ENCODE results near the gene EID2B.

EID2B gene

DNA sequence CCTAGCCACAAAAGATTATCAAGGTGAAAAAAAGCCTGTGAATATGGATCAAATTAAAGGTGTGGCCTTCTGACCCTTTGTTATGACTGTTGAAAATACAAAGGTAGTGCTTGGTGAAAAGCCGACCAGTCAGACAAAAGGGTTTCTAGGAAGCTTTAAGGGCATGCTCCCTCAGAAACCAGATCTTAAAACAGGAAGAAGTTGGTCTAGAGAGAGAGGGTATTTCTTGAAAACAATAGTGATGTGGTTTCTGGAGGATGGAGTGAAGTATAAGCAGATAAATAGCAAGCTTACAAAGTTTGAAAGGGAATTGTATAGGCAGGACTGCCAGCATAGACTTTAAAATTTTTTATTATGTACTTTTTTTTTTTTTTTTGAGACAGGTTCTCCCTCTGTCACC, 12.3 kb upstream of the EID2B start:
- WGBS (ENCODE audit: insufficient coverage) = 0% methylated on average over 1 of the region's 1 CpG

DNA sequence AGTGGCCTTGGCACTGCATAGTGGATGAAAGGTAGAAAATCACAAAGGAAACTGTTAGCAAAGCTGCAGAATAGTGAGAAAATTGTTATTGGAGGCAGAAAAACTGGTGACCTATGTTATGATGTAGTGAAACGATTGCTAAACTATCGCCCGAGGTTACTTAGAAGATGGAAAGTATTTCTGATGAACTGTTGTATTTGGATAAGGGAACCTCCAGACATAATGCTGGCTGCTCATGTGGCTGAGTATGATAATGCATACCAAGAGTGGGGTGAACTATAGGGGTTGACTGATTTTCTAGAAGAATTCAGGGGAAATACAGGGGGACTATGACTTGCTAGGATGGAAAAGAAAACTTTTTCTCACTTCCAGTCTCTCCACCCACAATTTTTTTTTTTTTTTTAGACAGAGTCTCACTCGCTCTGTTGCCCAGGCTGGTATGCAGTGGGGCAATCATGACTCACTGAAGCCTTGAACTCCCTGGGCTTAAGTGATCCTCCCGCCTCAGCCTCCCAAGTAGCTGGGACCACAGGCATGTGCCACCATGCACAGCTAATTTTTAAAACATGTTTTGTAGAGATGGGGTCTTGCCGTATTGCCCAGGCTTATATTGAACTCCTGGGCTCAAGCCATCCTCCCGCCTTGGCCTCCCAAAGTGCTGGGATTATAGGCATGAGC, 11.7 kb upstream of the EID2B start:
- Histone ChIP-seq H3K4me1 (ENCODE audit: control extremely low read depth in 1 of 4, control insufficient read depth in 4 of 4, insufficient read depth in 4 of 4, low read length in 3 of 4) (peaks cover 0 to 15% (median 7%) of the 10 kb centered on the region in 4 experiments), H3K27me3 (replicated peaks in 2 of 5; ENCODE audit: control insufficient read depth in 4 of 5, insufficient read depth in 5 of 5, low read length in 4 of 5) (no peaks in the 10 kb centered on the region), H3K9me3 (ENCODE audit: control extremely low read depth in 1 of 5, control insufficient read depth in 4 of 5, insufficient read depth in 2 of 5, low read depth in 1 of 5, low read length in 4 of 5) (no peaks in the 10 kb centered on the region), H3K36me3 (ENCODE audit: control insufficient read depth in 4 of 4, insufficient read depth in 4 of 4, low read length in 3 of 4) (no peaks in the 10 kb centered on the region), H3K4me3 (ENCODE audit: control insufficient read depth in 1 of 7, extremely low read depth in 1 of 7, insufficient read depth in 4 of 7, low read depth in 2 of 7, low read length in 6 of 7) (no peak overlapping the region), H3K27ac (ENCODE audit: insufficient read depth in 1 of 2, low read depth in 1 of 2, low read length in 2 of 2, poor library complexity in 1 of 2, severe bottlenecking in 2 of 2) (no peak overlapping the region)
- no peak for DNase-seq
- 96% methylated on average over 7 of the region's 7 CpGs for WGBS (ENCODE audit: insufficient coverage)
- CTCF ChIA-PET = interaction anchor here (3.8 kb wide), 1 partner anchor 11 kb away, joined by 13 read pairs; the partner anchor contains the start of gene EID2B
- POLR2A ChIA-PET = no interaction called here

More for the DNA sequence above, 12.3 kb upstream of the EID2B start:
- Histone ChIP-seq H3K4me1 (ENCODE audit: control extremely low read depth in 1 of 4, control insufficient read depth in 4 of 4, insufficient read depth in 4 of 4, low read length in 3 of 4) (peaks cover 0 to 15% (median 6%) of the 10 kb centered on the region in 4 experiments), H3K27me3 (replicated peaks in 2 of 5; ENCODE audit: control insufficient read depth in 4 of 5, insufficient read depth in 5 of 5, low read length in 4 of 5) (no peaks in the 10 kb centered on the region), H3K27ac (ENCODE audit: insufficient read depth in 1 of 2, low read depth in 1 of 2, low read length in 2 of 2, poor library complexity in 1 of 2, severe bottlenecking in 2 of 2) (no peak overlapping the region), H3K9me3 (ENCODE audit: control extremely low read depth in 1 of 5, control insufficient read depth in 4 of 5, insufficient read depth in 2 of 5, low read depth in 1 of 5, low read length in 4 of 5) (no peaks in the 10 kb centered on the region), H3K4me3 (ENCODE audit: control insufficient read depth in 1 of 7, extremely low read depth in 1 of 7, insufficient read depth in 4 of 7, low read depth in 2 of 7, low read length in 6 of 7) (no peak overlapping the region), H3K36me3 (ENCODE audit: control insufficient read depth in 4 of 4, insufficient read depth in 4 of 4, low read length in 3 of 4) (no peaks in the 10 kb centered on the region)
- DNase-seq = no peak
- CTCF ChIA-PET = interaction anchor here (1.0 to 3.8 kb wide), 2 partner anchors 12 kb away, joined by 3 to 13 read pairs; partner anchors contain the start of gene EID2B
- POLR2A ChIA-PET = no interaction called here

DNA sequence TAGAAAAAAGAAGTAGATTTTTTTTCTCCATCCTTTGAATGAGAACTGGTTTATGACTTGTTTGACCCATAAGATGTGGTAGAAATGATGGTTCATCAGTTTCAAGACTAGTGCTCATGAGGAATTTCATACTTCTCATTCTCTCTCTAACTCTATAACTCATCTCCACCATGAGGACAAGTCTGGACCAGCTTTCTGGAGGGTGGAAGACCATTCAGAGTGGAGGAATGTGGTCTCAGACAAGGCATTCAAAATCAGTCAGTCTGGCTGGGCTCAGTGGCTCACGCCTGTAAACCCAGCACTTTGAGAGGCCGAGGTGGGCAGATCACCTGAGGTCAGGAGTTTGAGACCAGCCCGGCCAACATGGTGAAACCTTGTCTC, 10.8 kb upstream of the EID2B start:
- DNase-seq = no peak
- Histone ChIP-seq H3K4me1 (ENCODE audit: control extremely low read depth in 1 of 4, control insufficient read depth in 4 of 4, insufficient read depth in 4 of 4, low read length in 3 of 4) (peaks cover 7 to 24% (median 15%) of the 10 kb centered on the region in 4 experiments), H3K27me3 (replicated peaks in 2 of 5; ENCODE audit: control insufficient read depth in 4 of 5, insufficient read depth in 5 of 5, low read length in 4 of 5) (no peaks in the 10 kb centered on the region), H3K4me3 (ENCODE audit: control insufficient read depth in 1 of 7, extremely low read depth in 1 of 7, insufficient read depth in 4 of 7, low read depth in 2 of 7, low read length in 6 of 7) (no peak overlapping the region), H3K9me3 (ENCODE audit: control extremely low read depth in 1 of 5, control insufficient read depth in 4 of 5, insufficient read depth in 2 of 5, low read depth in 1 of 5, low read length in 4 of 5) (no peaks in the 10 kb centered on the region), H3K36me3 (ENCODE audit: control insufficient read depth in 4 of 4, insufficient read depth in 4 of 4, low read length in 3 of 4) (no peaks in the 10 kb centered on the region), H3K27ac (ENCODE audit: insufficient read depth in 1 of 2, low read depth in 1 of 2, low read length in 2 of 2, poor library complexity in 1 of 2, severe bottlenecking in 2 of 2) (no peak overlapping the region)
- ChIA-PET POLR2A (no interaction called here), CTCF (interaction anchor here (3.8 kb wide), 1 partner anchor 10 kb away, joined by 13 read pairs; the partner anchor contains the start of gene EID2B)
- 93% methylated on average over 3 of the region's 3 CpGs for WGBS (ENCODE audit: insufficient coverage)

DNA sequence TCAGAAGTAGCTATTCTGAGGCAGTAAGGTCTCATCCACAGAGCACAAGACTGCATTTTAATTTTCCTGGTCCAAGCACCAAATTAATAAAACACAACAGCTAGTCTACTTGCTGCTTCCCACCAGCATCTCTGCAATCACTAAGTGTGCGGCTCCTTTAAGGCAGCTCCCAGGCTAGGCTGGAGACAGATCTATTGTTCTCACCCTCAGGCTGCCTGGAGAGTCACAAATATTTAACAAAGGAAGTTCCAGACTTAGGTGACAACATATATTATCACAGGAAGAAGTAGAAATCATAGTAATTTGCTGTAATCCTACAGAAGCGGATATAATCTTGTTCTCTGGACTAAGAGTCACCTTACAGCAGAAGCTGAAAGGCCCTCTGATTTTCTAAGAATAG, 9.6 kb upstream of the EID2B start:
- H3K4me3 ChIP-seq (ENCODE audit: control insufficient read depth in 1 of 7, extremely low read depth in 1 of 7, insufficient read depth in 4 of 7, low read depth in 2 of 7, low read length in 6 of 7) = no peak overlapping the region
- ChIA-PET POLR2A (interaction anchor here (0.6 kb wide), 1 partner anchor 9 kb away, joined by 3 read pairs; no protein-coding TSS in a partner anchor), CTCF (interaction anchor here (0.6 to 3.8 kb wide), 6 partner anchors 9 to 301 kb away, joined by 3 to 13 read pairs (median 4); partner anchors contain the start of gene EID2B)
- H3K27ac ChIP-seq (ENCODE audit: insufficient read depth in 1 of 2, low read depth in 1 of 2, low read length in 2 of 2, poor library complexity in 1 of 2, severe bottlenecking in 2 of 2) = no peak overlapping the region
- WGBS (ENCODE audit: insufficient coverage) = 83% methylated on average over 1 of the region's 2 CpGs
- H3K4me1 ChIP-seq (ENCODE audit: control extremely low read depth in 1 of 4, control insufficient read depth in 4 of 4, insufficient read depth in 4 of 4, low read length in 3 of 4) = peaks cover 8 to 28% (median 17%) of the 10 kb centered on the region in 4 experiments
- no peak for DNase-seq
- H3K9me3 ChIP-seq (ENCODE audit: control extremely low read depth in 1 of 5, control insufficient read depth in 4 of 5, insufficient read depth in 2 of 5, low read depth in 1 of 5, low read length in 4 of 5) = no peaks in the 10 kb centered on the region
- H3K27me3 ChIP-seq (replicated peaks in 2 of 5; ENCODE audit: control insufficient read depth in 4 of 5, insufficient read depth in 5 of 5, low read length in 4 of 5) = no peaks in the 10 kb centered on the region
- H3K36me3 ChIP-seq (ENCODE audit: control insufficient read depth in 4 of 4, insufficient read depth in 4 of 4, low read length in 3 of 4) = no peaks in the 10 kb centered on the region

DNA sequence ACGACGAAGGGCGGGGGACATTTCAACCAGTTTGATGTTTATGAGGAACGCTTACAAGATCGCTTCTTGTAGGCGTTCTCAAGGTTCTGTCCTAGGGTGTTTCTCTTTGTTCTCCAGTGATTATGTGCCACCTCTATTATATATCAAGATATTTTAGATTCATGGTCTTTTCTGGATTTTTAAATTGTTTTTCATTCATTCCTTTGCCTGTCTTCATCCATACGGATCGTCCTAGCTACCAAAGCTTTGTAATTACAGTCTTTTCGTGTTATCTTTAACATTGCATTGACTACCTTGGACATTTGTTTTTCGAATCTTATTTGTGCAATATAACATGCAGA, 7.7 kb upstream of the EID2B start:
- no peaks in the 10 kb centered on the region for H3K36me3 ChIP-seq (ENCODE audit: control insufficient read depth in 4 of 4, insufficient read depth in 4 of 4, low read length in 3 of 4)
- WGBS (ENCODE audit: insufficient coverage) = 0% methylated on average over 3 of the region's 10 CpGs
- POLR2A ChIA-PET = no interaction called here
- peak overlapping the region in 4 of 7 experiments; percentile 91 to 97 (median 95) for H3K4me3 ChIP-seq (ENCODE audit: control insufficient read depth in 1 of 7, extremely low read depth in 1 of 7, insufficient read depth in 4 of 7, low read depth in 2 of 7, low read length in 6 of 7)
- H3K27ac ChIP-seq (ENCODE audit: insufficient read depth in 1 of 2, low read depth in 1 of 2, low read length in 2 of 2, poor library complexity in 1 of 2, severe bottlenecking in 2 of 2) = no peak overlapping the region
- DNase-seq = no peak
- H3K4me1 ChIP-seq (ENCODE audit: control extremely low read depth in 1 of 4, control insufficient read depth in 4 of 4, insufficient read depth in 4 of 4, low read length in 3 of 4) = peaks cover 8 to 28% (median 17%) of the 10 kb centered on the region in 4 experiments
- CTCF ChIA-PET = interaction anchor here (1.5 to 2.5 kb wide), 2 partner anchors 11 to 132 kb away, joined by 4 to 11 read pairs; no protein-coding TSS in a partner anchor
- no peaks in the 10 kb centered on the region for H3K9me3 ChIP-seq (ENCODE audit: control extremely low read depth in 1 of 5, control insufficient read depth in 4 of 5, insufficient read depth in 2 of 5, low read depth in 1 of 5, low read length in 4 of 5)
- H3K27me3 ChIP-seq (replicated peaks in 2 of 5; ENCODE audit: control insufficient read depth in 4 of 5, insufficient read depth in 5 of 5, low read length in 4 of 5) = no peaks in the 10 kb centered on the region

DNA sequence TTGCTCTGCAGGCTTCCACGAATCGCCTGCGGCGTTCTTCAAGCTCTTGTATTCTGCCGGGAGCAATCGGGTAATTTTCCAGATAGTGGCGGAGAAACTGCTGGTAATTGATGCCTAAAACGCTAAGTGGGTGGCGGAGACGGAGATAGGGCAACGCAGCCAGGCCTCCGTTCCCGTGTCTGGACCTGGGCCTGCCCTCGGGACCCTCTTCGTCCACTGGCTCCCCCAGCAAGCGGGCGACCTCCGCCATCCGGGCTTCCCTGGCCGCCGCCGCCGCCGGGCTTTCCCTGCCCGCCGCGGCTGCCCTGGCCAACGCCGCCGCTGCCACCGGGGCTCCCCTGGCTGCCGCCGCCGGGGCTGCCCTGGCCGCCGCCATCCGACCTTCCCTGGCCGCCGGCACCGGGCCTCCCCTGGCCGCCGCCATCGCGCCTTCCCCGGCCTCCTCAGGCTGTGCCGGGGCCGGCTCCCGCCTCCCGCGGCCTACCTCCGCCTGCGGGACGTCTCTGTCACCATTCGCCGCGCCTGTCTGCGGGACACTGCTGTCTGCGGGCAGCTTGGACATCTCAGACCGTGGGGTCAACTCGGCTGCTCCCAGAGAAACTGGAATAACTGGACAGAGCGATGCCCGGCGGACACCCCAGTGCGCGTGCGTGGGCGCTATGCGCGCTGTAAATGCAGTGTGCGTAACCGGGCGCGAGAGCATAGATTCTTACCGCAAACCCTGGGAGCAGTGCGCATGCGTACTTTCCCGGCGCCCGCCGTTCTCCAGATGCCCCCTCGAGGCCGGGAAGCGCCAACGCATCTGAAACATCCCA, 7.1 kb upstream of the EID2B start, which contains the start of gene EID2:
Gene EID2 (minus strand): TSS at position 644 of the 815 bp plus-strand sequence. CDS start 82 bp downstream, at position 562.
- Histone ChIP-seq H3K9me3 (ENCODE audit: control extremely low read depth in 1 of 5, control insufficient read depth in 4 of 5, insufficient read depth in 2 of 5, low read depth in 1 of 5, low read length in 4 of 5) (no peaks in the 10 kb centered on the region), H3K36me3 (ENCODE audit: control insufficient read depth in 4 of 4, insufficient read depth in 4 of 4, low read length in 3 of 4) (no peaks in the 10 kb centered on the region), H3K27ac (ENCODE audit: insufficient read depth in 1 of 2, low read depth in 1 of 2, low read length in 2 of 2, poor library complexity in 1 of 2, severe bottlenecking in 2 of 2) (peak within 1 kb of the TSS; percentile 86 to 88), H3K27me3 (replicated peaks in 2 of 5; ENCODE audit: control insufficient read depth in 4 of 5, insufficient read depth in 5 of 5, low read length in 4 of 5) (no peaks in the 10 kb centered on the region), H3K4me1 (ENCODE audit: control extremely low read depth in 1 of 4, control insufficient read depth in 4 of 4, insufficient read depth in 4 of 4, low read length in 3 of 4) (peaks cover 8 to 28% (median 16%) of the 10 kb centered on the region in 4 experiments), H3K4me3 (ENCODE audit: control insufficient read depth in 1 of 7, extremely low read depth in 1 of 7, insufficient read depth in 4 of 7, low read depth in 2 of 7, low read length in 6 of 7) (peak within 1 kb of the TSS; percentile 67 to 97 (median 92))
- DNase-seq = peak; percentile 94 to 96 (median 95)
- POLR2A ChIA-PET = interaction anchor here (1.2 kb wide), 1 partner anchor 137 kb away, joined by 3 read pairs; no protein-coding TSS in a partner anchor
- under 1% methylated on average over 84 of the region's 84 CpGs for WGBS (ENCODE audit: insufficient coverage)
- CTCF ChIA-PET = interaction anchor here (0.8 to 2.5 kb wide), 4 partner anchors 11 to 686 kb away, joined by 3 to 11 read pairs (median 4); no protein-coding TSS in a partner anchor

All from common myeloid progenitor, CD34-positive (primary cell).